Lower leg skin (tissue), 4 donors: ENCODE measurements around the gene CCL24. TPM values are rescaled to one million over a fixed set of nuclear protein-coding genes. Genes with fewer than 3 reads are reported as not detected.
"Not testable (repeated sequence)": the region's sequence is repeated elsewhere in the genome, so short reads cannot be mapped to it uniquely, and the experiment has no call there.

Experiments
- DNase-seq, 2 donors: peaks; one replicate each; pipeline ENCODE4 v3.0.0-alpha.2; 2019; ENCODE audit warnings: low spot score in 2 of 2
- H3K4me3 ChIP-seq: fragments of 200-600 bp; sonication (generic); 2 replicates; pipeline ENCODE4 v1.5.1; 2017; ENCODE audit warnings: mild to moderate bottlenecking, low read depth; ENCODE audit not compliant: poor library complexity, severe bottlenecking
- CTCF ChIP-seq, 3 donors: fragments of 450-650 bp; IDR thresholded peaks; one replicate each; pipeline ENCODE4 v1.5.1; 2016; ENCODE audit warnings: antibody characterized with exemption in 3 of 3, mild to moderate bottlenecking in 3 of 3, moderate library complexity in 2 of 3
- POLR2A ChIP-seq, 2 donors: fragments of 450-650 bp; IDR thresholded peaks; one replicate each; pipeline ENCODE4 v1.6.1; 2016 to 2017; ENCODE audit warnings: antibody characterized with exemption in 2 of 2, mild to moderate bottlenecking in 1 of 2, moderate library complexity in 1 of 2
- WGBS, 2 donors: methylation state at CpG; one replicate each; pipeline ENCODE4 v1.1.5; 2018; 5-methylcytosine and 5-hydroxymethylcytosine counted together
- intact Hi-C: fragments of 100-400 bp; cut with DNase I; formaldehyde crosslinking; loops from one replicate; pipeline ENCODE4 v1.15.0; 2023; ENCODE audit warnings: low total_unique reads
- total RNA-seq, 4 donors: library from RNA; depleted of rRNA; stranded (reverse); fragments of >200 nt; gene quantifications; one replicate each; pipeline ENCODE4 v1.1.0, GENCODE V29; 2016

The CCL24 gene
- total RNA-seq, 4 donors from 2014 or later, result 0.64 to 2.0 (median 0.72) TPM; not detected in 1

DNA sequence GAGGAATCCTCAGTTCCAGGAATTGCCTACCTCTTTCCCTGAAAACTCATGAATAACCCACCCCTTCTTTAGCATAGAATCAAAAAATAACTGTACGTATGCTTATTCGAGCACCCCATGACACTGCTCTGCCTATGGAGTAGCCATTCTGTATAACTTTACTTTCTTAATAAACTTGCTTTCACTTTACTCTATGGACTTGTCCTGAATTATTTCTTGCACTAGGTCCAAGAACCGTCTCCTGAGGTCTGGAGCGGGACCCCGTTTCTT lies 11.1 kb downstream of the CCL24 start:
- DNase-seq, result no peak
- no peak overlapping the region for H3K4me3 ChIP-seq
- intact Hi-C loops, result no loop called here
- TF ChIP-seq POLR2A (IDR thresholded peaks at IDR 0.05) (no peak), CTCF (IDR thresholded peaks at IDR 0.05) (no peak)
- 90 to 93% methylated on average over 5 of the region's 5 CpGs for WGBS, 2 donors

GRCh38 chr7:75798770-75799169 lies 14.8 kb downstream of the CCL24 start:
- 76 to 80% methylated on average over 4 of the region's 4 CpGs for WGBS, 2 donors
- no peak for TF ChIP-seq POLR2A (IDR thresholded peaks at IDR 0.05)
- no peak for TF ChIP-seq CTCF (IDR thresholded peaks at IDR 0.05)
- H3K4me3 ChIP-seq, result no peak overlapping the region
- no peak for DNase-seq
- intact Hi-C loops, result no loop called here

DNA sequence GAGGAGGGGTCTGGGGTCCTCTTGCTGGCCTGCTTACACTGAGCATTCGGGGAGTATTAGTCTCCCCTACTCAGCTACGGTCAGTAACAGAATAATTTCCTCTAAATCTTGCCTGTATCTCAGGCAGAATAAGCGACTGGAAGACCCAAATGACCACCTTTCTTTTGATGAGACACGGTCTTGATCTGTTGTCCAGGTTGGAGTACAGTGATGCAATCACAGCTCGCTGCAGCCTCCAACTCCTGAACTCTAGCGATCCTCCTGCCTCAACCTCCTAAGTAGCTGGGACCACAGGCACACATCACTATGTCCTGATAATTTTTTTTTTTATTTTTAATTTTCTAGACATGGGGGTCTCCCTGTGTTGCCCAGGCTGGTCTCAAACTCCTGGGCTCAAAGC lies 17.2 kb downstream of the CCL24 start:
- 92 to 93% methylated on average over 6 of the region's 6 CpGs for WGBS, 2 donors

GRCh38 chr7:75795831-75796285 lies 17.7 kb downstream of the CCL24 start:
- peak; percentile 84 to 89 for DNase-seq
- TF ChIP-seq CTCF (IDR thresholded peaks at IDR 0.05) (no peak), POLR2A (IDR thresholded peaks at IDR 0.05) (no peak)
- intact Hi-C loops, result no loop called here
- H3K4me3 ChIP-seq, result no peak overlapping the region
- WGBS, 2 donors, result 23 to 54% methylated on average over 9 of the region's 9 CpGs

More for the DNA sequence above, 17.2 kb downstream of the CCL24 start:
- TF ChIP-seq CTCF (IDR thresholded peaks at IDR 0.05) (no peak), POLR2A (IDR thresholded peaks at IDR 0.05) (no peak)
- DNase-seq, result no peak
- intact Hi-C loops, result no loop called here
- H3K4me3 ChIP-seq, result no peak overlapping the region

GRCh38 chr7:75793676-75794075 lies 19.9 kb downstream of the CCL24 start:
- WGBS, 2 donors, result 90 to 96% methylated on average over 2 of the region's 2 CpGs
- no peak for TF ChIP-seq CTCF (IDR thresholded peaks at IDR 0.05)
- TF ChIP-seq POLR2A (IDR thresholded peaks at IDR 0.05), result no peak
- no peak for DNase-seq
- intact Hi-C loops, result no loop called here
- no peak overlapping the region for H3K4me3 ChIP-seq

GRCh38 chr7:75792567-75792966 lies 21.0 kb downstream of the CCL24 start:
- WGBS, 2 donors, result 95 to 99% methylated on average over 5 of the region's 5 CpGs
- DNase-seq, H3K4me3 ChIP-seq, intact Hi-C loops: not testable (repeated sequence)
